Endodermal cell (in vitro differentiated cells): ENCODE data around the gene ADRM1. TPM values are rescaled to one million over a fixed set of nuclear protein-coding genes. Genes with fewer than 3 reads are reported as not detected.

Source experiments
- DNase-seq: peaks from one replicate; pipeline ENCODE4 v3.0.0-alpha.2; 2017
- H3K27ac ChIP-seq: 2 replicates; pipeline ENCODE4 v1.5.1; 2013; ENCODE audit warnings: mild to moderate bottlenecking, low read depth, low read length, moderate library complexity
- H3K27me3 ChIP-seq: 2 replicates; pipeline ENCODE4 v1.6.1; 2013; ENCODE audit warnings: mild to moderate bottlenecking, low read length, moderate library complexity; ENCODE audit not compliant: insufficient read depth, control insufficient read depth, poor library complexity, severe bottlenecking
- H3K36me3 ChIP-seq: 2 replicates; pipeline ENCODE4 v1.7.0; 2013; ENCODE audit warnings: mild to moderate bottlenecking, low read length, moderate library complexity; ENCODE audit not compliant: control insufficient read depth, insufficient read depth
- H3K4me1 ChIP-seq: one replicate; pipeline ENCODE4 v1.7.0; 2013; ENCODE audit warnings: low read length; ENCODE audit not compliant: control insufficient read depth, insufficient read depth
- H3K4me3 ChIP-seq: 2 replicates; pipeline ENCODE4 v1.5.1; 2013; ENCODE audit warnings: mild to moderate bottlenecking, low read length, moderate library complexity
- H3K9ac ChIP-seq: 2 replicates; pipeline ENCODE4 v1.6.1; 2013; ENCODE audit warnings: mild to moderate bottlenecking, low read length, moderate library complexity; ENCODE audit not compliant: poor library complexity, severe bottlenecking; ENCODE audit errors: extremely low read depth
- H3K9me3 ChIP-seq: 2 replicates; pipeline ENCODE4 v1.6.1; 2013; ENCODE audit warnings: mild to moderate bottlenecking, low read length, moderate library complexity; ENCODE audit not compliant: control insufficient read depth
- H3K27ac Mint-ChIP-seq: 2 replicates; pipeline ENCODE4 v1.8.0; 2020; ENCODE audit warnings: mixed read lengths
- H3K27me3 Mint-ChIP-seq: 2 replicates; pipeline ENCODE4 v1.8.0; 2021; ENCODE audit warnings: mild to moderate bottlenecking, mixed read lengths; ENCODE audit not compliant: insufficient read depth
- H3K36me3 Mint-ChIP-seq: 2 replicates; pipeline ENCODE4 v1.8.0; 2020; ENCODE audit warnings: low read depth, mixed read lengths
- H3K4me1 Mint-ChIP-seq: 2 replicates; pipeline ENCODE4 v1.8.0; 2020; ENCODE audit warnings: mixed read lengths
- H3K4me3 Mint-ChIP-seq: 2 replicates; pipeline ENCODE4 v1.8.0; 2020; ENCODE audit warnings: mild to moderate bottlenecking, moderate library complexity, mixed read lengths
- H3K9me3 Mint-ChIP-seq: 2 replicates; pipeline ENCODE4 v1.8.0; 2020; ENCODE audit warnings: mild to moderate bottlenecking, mixed read lengths
- CTCF ChIP-seq: fragments of 200-600 bp; sonication (generic); conservative IDR thresholded peaks from 2 replicates; pipeline ENCODE4 v1.5.0; 2021; ENCODE audit warnings: antibody characterized with exemption, mild to moderate bottlenecking
- WGBS, 2 experiments: methylation state at CpG; one replicate each; pipeline versions ENCODE4 v1.1.5 to v1.1.7; 2013; ENCODE audit warnings: missing lambda C conversion rate in 2 of 2, mixed read lengths in 1 of 2; ENCODE audit not compliant: insufficient coverage in 1 of 2, insufficient read length in 1 of 2; 5-methylcytosine and 5-hydroxymethylcytosine counted together
- total RNA-seq, 2 donors: library from RNA; stranded (reverse); fragmentation: NEBNext Ultra II Directional in 1 of 2; extraction: Animal tissue kit (Norgen Biotek cat#: 25700) in 1 of 2; gene quantifications; 2 replicates in 1 of 2; 3 replicates in 1 of 2; pipeline ENCODE4 v1.2.1, GENCODE V29; 2021

The ADRM1 gene
- total RNA-seq, 2 donors from 2014 or later, result 105 to 106 TPM

DNA sequence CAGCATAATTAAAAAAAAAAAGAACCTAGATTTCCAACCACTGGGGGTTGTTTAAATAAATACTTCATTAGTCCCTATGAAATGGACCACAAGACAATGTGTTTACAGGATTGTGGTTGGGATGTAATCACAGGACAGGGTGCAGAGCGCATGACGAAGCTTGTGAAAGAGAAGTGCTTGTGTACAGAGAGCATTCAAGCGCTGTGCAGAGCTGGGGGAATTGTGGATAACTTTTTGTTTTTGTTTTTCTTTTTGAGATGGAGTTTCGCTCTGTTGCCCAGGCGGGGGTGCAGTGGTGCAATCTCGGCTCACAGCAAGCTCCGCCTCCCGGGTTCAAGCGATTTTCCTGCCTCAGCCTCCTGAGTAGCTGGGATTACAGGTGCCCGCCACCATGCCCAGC, 42.0 kb downstream of the ADRM1 start:
- no peak for TF ChIP-seq CTCF
- Histone ChIP-seq H3K36me3 (peaks cover 78% of the 10 kb centered on the region), H3K4me3 (no peak overlapping the region), H3K27ac (no peak overlapping the region), H3K4me1 (no peaks in the 10 kb centered on the region), H3K27me3 (no peaks in the 10 kb centered on the region), H3K9ac (no peak overlapping the region), H3K9me3 (peaks cover 4% of the 10 kb centered on the region)
- Mint-ChIP-seq H3K4me3 (no peak overlapping the region), H3K4me1 (no peaks in the 10 kb centered on the region), H3K27ac (no peak overlapping the region), H3K27me3 (no peaks in the 10 kb centered on the region), H3K36me3 (peaks cover 67% of the 10 kb centered on the region), H3K9me3 (peaks cover 11% of the 10 kb centered on the region)
- 96 to 97% methylated on average over 5 to 10 of the region's 10 CpGs for WGBS, 2 experiments
- no peak for DNase-seq

DNA sequence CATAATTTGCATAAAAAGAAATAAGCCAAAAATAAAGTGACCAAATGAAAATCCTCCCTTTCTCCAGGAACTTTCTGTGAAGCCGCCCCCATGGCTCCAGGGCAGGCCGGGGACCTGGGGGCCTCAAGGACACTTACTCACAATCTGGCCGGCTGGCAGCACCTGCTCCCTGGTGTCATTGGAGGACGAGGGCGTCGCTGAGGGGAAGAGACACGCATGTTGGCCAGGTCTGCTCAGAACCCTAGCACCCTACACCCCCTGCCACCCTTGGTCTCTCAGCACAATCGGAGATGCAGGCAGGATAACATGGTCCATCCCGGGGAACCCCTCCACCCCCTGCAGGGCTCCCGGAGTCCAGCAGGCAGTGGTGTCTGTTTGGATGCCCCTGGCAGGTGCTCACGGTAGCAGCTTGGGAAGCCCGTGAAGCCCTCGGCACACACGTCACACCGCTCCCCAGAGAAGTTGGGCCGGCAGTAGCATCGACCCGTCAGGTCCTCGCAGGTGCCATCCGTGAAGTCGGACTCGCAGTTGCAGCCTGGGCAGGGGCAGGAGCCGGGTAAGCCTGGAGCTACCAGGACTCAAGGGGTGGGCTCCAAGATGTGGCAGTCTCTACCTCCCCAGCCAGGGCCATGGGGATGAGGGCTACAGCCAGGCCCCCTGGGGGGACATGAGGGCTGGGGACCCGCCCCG, 43.0 kb downstream of the ADRM1 start:
- TF ChIP-seq CTCF, result no peak
- H3K36me3 Mint-ChIP-seq, result peaks cover 72% of the 10 kb centered on the region
- H3K9ac ChIP-seq, result no peak overlapping the region
- peaks cover 9% of the 10 kb centered on the region for H3K9me3 ChIP-seq
- no peak overlapping the region for H3K4me3 Mint-ChIP-seq
- H3K27me3 Mint-ChIP-seq, result no peaks in the 10 kb centered on the region
- DNase-seq, result no peak
- no peaks in the 10 kb centered on the region for H3K4me1 ChIP-seq
- H3K4me1 Mint-ChIP-seq, result no peaks in the 10 kb centered on the region
- no peak overlapping the region for H3K27ac Mint-ChIP-seq
- H3K36me3 ChIP-seq, result peaks cover 81% of the 10 kb centered on the region
- H3K27ac ChIP-seq, result no peak overlapping the region
- no peak overlapping the region for H3K4me3 ChIP-seq
- H3K27me3 ChIP-seq, result no peaks in the 10 kb centered on the region
- WGBS, 2 experiments, result 88 to 91% methylated on average over 15 to 25 of the region's 25 CpGs
- H3K9me3 Mint-ChIP-seq, result peaks cover 14% of the 10 kb centered on the region

GRCh38 chr20:62346398-62347150, 43.8 kb downstream of the ADRM1 start:
- Histone ChIP-seq H3K4me1 (no peaks in the 10 kb centered on the region), H3K27ac (no peak overlapping the region), H3K4me3 (no peak overlapping the region), H3K9ac (no peak overlapping the region), H3K27me3 (no peaks in the 10 kb centered on the region), H3K9me3 (peaks cover 9% of the 10 kb centered on the region), H3K36me3 (peaks cover 82% of the 10 kb centered on the region)
- no peak for DNase-seq
- H3K9me3 Mint-ChIP-seq, result peaks cover 14% of the 10 kb centered on the region
- H3K27me3 Mint-ChIP-seq, result no peaks in the 10 kb centered on the region
- no peak for TF ChIP-seq CTCF
- WGBS, 2 experiments, result 96% methylated on average over 29 to 34 of the region's 34 CpGs
- H3K36me3 Mint-ChIP-seq, result peaks cover 71% of the 10 kb centered on the region
- H3K4me1 Mint-ChIP-seq, result no peaks in the 10 kb centered on the region
- H3K27ac Mint-ChIP-seq, result no peak overlapping the region
- no peak overlapping the region for H3K4me3 Mint-ChIP-seq
